Fibroblast of skin of scalp (primary cell): ENCODE data around the gene SMIM31. TPM values are rescaled to one million over a fixed set of nuclear protein-coding genes. Genes with fewer than 3 reads are reported as not detected.

Experiments used
- DNase-seq: peaks from one replicate; pipeline ENCODE4 v3.0.0-alpha.2; 2013
- polyA plus RNA-seq, 2 experiments: library from polyadenylated mRNA; unstranded; fragments of 120-200 nt; gene quantifications; one replicate each; pipeline ENCODE4 v1.2.1, GENCODE V29; 2013; ENCODE audit not compliant: insufficient read length in 2 of 2

SMIM31 gene
- polyA plus RNA-seq (2013, experiment 1 of 2; ENCODE audit: insufficient read length) = not detected
- not detected for polyA plus RNA-seq (2013, experiment 2 of 2; ENCODE audit: insufficient read length)

DNA sequence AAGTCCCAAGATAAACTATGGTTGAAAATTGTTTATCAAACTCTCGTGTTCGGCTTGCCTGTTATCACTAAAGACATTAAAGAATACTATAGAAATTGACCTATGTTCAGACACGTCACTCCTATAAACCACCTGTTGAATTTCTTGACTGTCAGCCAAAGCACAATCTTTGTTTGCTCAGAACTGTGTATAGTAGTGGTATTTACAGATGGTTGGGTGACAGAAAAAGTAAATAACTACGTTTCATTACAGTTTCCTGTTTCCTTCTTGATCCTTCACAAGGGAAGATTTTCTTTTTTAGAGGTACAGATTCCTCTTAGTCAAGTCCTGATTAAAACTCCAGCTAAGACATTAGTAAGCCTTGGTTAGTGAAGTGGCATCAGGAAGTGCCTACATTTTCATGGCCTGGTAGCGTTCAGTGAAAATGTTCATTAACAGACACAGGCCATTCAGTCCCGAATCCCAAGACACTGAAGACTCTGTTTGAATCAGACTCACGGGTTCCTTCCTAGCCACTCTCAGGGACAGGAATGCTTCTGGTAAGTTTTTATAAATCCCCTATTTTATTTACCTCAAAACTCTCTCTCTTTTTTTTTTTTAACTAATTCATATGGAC, at the start of gene SMIM31:
SMIM31 (plus strand) TSS at position 259 of the 616 bp plus-strand sequence. CDS start 16,313 bp downstream, outside the sequence.
- no peak for DNase-seq

GRCh38 chr4:164706675-164707074, 47.3 kb upstream of the SMIM31 start:
- DNase-seq = no peak

- DNase-seq = no peak
Observed at GRCh38 chr4:164716901-164717300, 37.0 kb upstream of the SMIM31 start.

DNA sequence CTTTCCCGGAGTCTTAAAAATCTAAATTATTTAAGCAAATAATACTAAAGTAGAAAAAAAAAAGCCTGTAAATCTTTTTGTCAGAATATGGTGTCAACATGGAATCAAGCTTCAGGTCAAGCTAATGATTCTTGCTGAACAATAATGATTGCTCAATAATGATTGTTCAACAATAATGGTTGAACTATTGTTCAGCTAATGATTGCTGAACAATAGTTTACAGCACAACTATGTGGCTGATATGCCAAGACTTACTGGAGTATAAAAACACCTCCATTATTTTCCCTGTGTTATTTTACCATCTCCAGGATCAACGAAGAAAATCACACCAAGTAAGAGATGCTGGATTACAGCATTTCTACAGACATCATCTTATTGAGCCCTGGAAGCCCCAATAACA, 35.1 kb upstream of the SMIM31 start:
- no peak for DNase-seq

GRCh38 chr4:164725066-164725465, 28.9 kb upstream of the SMIM31 start:
- DNase-seq = no peak

GRCh38 chr4:164730705-164731393, 23.1 kb upstream of the SMIM31 start:
- DNase-seq = no peak

DNA sequence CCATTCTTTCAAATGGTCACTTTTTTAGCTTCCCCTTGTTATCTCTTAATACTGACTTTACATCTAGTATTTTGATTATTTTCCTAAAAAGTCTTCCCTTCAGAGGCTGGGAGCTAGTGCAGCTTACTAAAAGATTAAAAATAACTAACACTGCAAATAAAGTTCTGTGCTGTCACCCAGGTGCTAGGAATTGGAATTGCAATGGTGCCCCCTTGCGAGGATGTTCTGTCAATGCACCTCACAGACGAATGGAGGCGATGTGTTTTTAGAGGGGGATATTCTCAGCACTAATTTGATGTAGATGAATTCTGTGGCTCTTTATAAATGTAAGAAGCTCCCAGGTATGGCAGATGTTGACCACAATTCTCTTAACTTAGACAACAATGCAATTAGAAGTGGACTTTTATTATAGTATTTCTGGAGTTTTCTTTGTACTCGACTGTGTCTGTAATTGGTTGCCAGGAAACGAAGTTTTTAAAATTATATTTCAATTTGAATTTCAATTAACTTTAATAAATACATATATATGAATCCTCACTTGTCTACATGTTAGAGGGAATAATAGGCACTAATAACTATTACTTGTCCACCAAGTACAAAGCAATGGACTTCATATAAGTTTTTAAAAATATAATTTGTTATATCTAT, 22.0 kb upstream of the SMIM31 start:
- DNase-seq = peak; percentile 34

DNA sequence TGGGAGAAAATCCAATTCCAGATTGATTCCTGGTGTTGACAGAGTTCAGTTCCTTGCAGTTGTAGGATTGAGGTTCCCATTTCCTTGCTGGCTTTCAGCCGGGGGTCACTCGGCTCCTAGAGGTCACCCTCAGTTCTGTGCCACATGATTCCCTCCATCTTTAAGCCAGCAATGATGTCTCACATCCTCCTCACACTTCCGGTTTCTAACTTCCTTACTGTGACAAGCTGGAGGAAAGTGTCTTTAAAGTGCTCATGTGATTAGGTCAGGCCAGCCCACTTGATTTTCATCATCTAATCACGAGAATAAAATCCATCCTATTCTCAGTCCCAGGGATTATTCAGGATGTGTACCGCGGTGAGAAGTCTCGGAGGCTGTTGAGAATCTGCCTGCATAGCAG, 19.4 kb upstream of the SMIM31 start:
- no peak for DNase-seq

- peak; percentile 22 for DNase-seq
Observed at GRCh38 chr4:164748375-164748774, 5.6 kb upstream of the SMIM31 start.

GRCh38 chr4:164755432-164755831, 1.5 kb downstream of the SMIM31 start:
- DNase-seq = no peak

DNA sequence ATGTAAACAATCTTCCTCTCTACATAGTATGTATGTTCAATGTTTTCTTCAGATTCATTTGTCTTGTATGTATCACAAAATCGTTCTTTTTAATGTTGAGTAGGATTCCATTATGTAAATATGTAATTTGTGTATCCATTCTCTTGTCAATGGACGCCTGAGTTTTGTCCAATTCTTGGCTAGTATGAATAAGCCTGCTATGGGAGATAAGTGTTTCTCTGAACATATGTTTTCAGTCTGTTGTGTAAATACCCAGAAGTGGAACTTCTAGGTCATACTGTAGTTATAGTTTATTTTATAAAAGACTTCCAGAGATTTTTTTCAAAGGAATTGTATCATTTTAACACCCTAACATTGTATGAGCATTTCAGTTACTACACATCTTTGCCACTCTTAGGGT, 2.8 kb downstream of the SMIM31 start:
- DNase-seq = no peak

DNA sequence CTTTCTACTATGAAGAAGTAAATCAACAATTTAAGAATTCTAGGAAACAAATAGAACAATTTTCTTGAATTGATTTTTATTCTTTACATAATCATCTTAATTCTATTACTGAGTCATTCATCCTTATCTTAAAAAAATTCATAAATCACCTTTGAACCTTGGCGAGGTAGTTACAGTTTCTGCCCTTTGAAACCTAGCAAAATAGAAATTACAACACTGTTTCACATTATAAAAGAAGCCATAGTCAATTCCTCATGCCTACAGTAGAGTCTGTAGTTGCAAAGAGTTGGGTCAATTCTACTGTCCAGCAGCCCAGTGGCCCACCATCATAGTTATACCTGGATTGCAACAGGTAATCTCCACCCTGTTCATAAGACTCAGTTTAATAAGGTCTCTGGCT, 7.3 kb downstream of the SMIM31 start:
- DNase-seq = no peak

GRCh38 chr4:164761746-164762275, 7.9 kb downstream of the SMIM31 start:
- no peak for DNase-seq

GRCh38 chr4:164765096-164765495, 11.2 kb downstream of the SMIM31 start:
- DNase-seq = no peak

- DNase-seq = no peak
Observed at GRCh38 chr4:164765833-164766232, 11.9 kb downstream of the SMIM31 start.

- peak; percentile 1 for DNase-seq
Observed at GRCh38 chr4:164768516-164768915, 14.6 kb downstream of the SMIM31 start.

DNA sequence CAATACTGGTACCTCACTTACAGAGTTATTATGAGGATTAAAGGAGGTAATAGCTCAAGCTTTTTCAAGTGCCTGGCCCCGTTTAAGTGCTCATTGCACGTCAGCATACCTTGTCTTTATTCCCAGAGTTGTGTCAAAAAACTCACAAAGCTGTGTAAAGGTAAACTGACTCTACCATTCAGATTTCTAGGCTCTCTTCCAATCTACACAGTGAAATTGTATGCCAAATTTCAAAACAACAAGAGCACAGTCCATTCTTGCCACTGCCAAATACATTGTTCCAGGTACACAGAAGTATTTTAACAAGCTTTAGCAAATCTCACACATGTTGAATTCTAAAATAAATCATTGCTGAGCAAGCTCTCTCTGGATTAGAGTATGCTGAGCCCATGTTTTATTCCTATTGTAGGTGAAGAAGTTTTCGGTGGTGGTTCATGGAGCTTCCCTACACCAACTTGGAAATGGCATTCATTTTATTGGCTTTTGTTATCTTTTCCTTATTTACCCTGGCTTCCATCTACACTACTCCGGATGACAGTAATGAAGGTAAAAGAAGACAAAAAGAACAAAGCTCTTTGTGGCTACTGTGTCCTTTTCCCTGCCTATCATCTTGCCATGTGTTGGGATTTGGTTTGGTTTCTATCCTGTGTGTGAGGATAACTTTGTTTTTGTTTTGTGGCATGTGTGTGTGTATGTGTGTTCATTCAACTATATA, 16.2 kb downstream of the SMIM31 start:
- no peak for DNase-seq

- DNase-seq = no peak
Observed at GRCh38 chr4:164771088-164771487, 17.2 kb downstream of the SMIM31 start.

- no peak for DNase-seq
Observed at GRCh38 chr4:164772076-164772475, 18.1 kb downstream of the SMIM31 start.

GRCh38 chr4:164779080-164779479, 25.1 kb downstream of the SMIM31 start:
- peak; percentile 35 for DNase-seq

GRCh38 chr4:164779811-164780216, 25.9 kb downstream of the SMIM31 start:
- DNase-seq = peak; percentile 48

GRCh38 chr4:164780839-164781238, 26.9 kb downstream of the SMIM31 start:
- DNase-seq = no peak

DNA sequence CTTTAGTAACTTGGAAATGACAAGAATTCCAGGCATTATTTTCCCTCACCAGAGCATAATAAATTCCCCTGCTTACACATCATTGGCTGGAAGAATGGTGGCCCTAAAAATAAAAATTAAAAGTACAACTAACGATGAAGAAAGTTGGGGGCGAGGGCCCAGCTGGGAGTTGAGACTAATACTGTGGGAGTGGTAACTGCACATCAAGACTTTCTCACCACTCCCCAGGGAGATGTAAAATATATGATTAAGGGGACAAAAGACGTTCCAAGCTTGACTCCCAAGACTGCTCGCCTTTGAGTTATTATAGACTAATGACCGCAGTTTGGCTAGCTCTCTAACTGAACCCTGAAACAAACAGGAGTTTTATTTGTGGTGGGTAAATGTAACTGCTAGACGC, 30.0 kb downstream of the SMIM31 start:
- peak; percentile 4 for DNase-seq
